HCT116 (cell line): ENCODE results near the gene LTB4R. TPM values are rescaled to one million over a fixed set of nuclear protein-coding genes. Genes with fewer than 3 reads are reported as not detected.

Experiments used
- ATAC-seq: fragments of 200-7000 bp; cut with Tn5 transposase; 2 replicates; pipeline ENCODE4 v1.9.1; 2020; ENCODE audit warnings: mild to moderate bottlenecking, moderate library complexity
- BruUV-seq: library from RNA; stranded (reverse); fragments of 400-500 nt; replicated peaks from 2 replicates; lab custom pipeline; 2021; lab: Mats Ljungman, UMichigan
- CTCF ChIA-PET: fragments of 300-600 bp; sonication (Branson Sonifier 250); formaldehyde crosslinking; loops from one replicate; lab custom pipeline; 2021; ENCODE audit warnings: antibody characterized with exemption; lab: Charles Lee
- POLR2A ChIA-PET: fragments of 300-600, 350-600 bp; sonication (Branson Sonifier 250); formaldehyde crosslinking; loops from one replicate; lab custom pipeline; 2021; ENCODE audit warnings: antibody characterized with exemption; lab: Charles Lee
- RAD21 ChIA-PET, 2 experiments: fragments of 300-600 bp; sonication (Branson Sonifier 250); formaldehyde crosslinking; loops; one replicate each; lab custom pipeline; 2023; ENCODE audit warnings: low total read pairs in 2 of 2; ENCODE audit not compliant: uncharacterized antibody in 2 of 2, unreplicated experiment in 2 of 2, low non-redundant PET in 1 of 2; lab: Charles Lee
- DNase-seq: peaks from one replicate; pipeline ENCODE4 v3.0.0-alpha.2; 2010; ENCODE audit warnings: low read depth, low spot score
- H2AFZ ChIP-seq: fragments of 200-600 bp; shearing (Covaris generic), sonication (generic); 2 replicates; pipeline ENCODE4 v1.6.1; 2017; ENCODE audit warnings: low read depth, mixed run types, mixed read lengths, antibody characterized with exemption, low read length; ENCODE audit not compliant: poor library complexity, severe bottlenecking
- H3K27ac ChIP-seq: 2 replicates; pipeline ENCODE4 v1.5.1; 2012; ENCODE audit warnings: low read depth, low read length
- H3K27me3 ChIP-seq: fragments of 200-600 bp; sonication (generic); 2 replicates; pipeline ENCODE4 v1.6.1; 2016; ENCODE audit warnings: mixed run types, low read length, mixed read lengths; ENCODE audit not compliant: insufficient read depth
- H3K36me3 ChIP-seq, 2 experiments: fragments of 200-500 bp in 1 of 2; fragments of 200-600 bp in 1 of 2; sonication (Bioruptor generic) in 1 of 2; sonication (generic) in 1 of 2; 2 replicates each; pipeline versions ENCODE4 v1.5.1 to v1.6.1; 2014 to 2016; ENCODE audit warnings: low read length in 2 of 2, inconsistent platforms in 1 of 2, mixed read lengths in 1 of 2, mixed run types in 1 of 2; ENCODE audit not compliant: insufficient read depth in 2 of 2, control insufficient read depth in 1 of 2
- H3K4me1 ChIP-seq, 2 experiments: fragments of 200-600 bp in 1 of 2; sonication (generic) in 1 of 2; 2 replicates each; pipeline versions ENCODE4 v1.5.1 to v1.6.1; 2012 to 2017; ENCODE audit warnings: low read length in 2 of 2, inconsistent platforms in 1 of 2, mild to moderate bottlenecking in 1 of 2, mixed read lengths in 1 of 2, mixed run types in 1 of 2, moderate library complexity in 1 of 2; ENCODE audit not compliant: insufficient read depth in 2 of 2, control insufficient read depth in 1 of 2
- H3K4me2 ChIP-seq: fragments of 200-600 bp; sonication (generic); 2 replicates; pipeline ENCODE4 v1.6.1; 2017; ENCODE audit warnings: mixed run types, low read length, mixed read lengths
- H3K4me3 ChIP-seq, 2 experiments: fragments of 200-600 bp in 1 of 2; sonication (generic) in 1 of 2; replicated peaks in 1 of 2; 2 replicates each; pipeline ENCODE4 v1.5.1; 2011 to 2016; ENCODE audit warnings: low read length in 2 of 2, control low read depth in 1 of 2, low read depth in 1 of 2, mild to moderate bottlenecking in 1 of 2, mixed read lengths in 1 of 2, mixed run types in 1 of 2
- H3K79me2 ChIP-seq: fragments of 200-600 bp; sonication (generic); 2 replicates; pipeline ENCODE4 v1.6.1; 2017; ENCODE audit warnings: mild to moderate bottlenecking, mixed run types, low read length, moderate library complexity, mixed read lengths; ENCODE audit not compliant: insufficient read depth
- H3K9ac ChIP-seq: fragments of 200-600 bp; sonication (generic); 2 replicates; pipeline ENCODE4 v1.6.1; 2016; ENCODE audit warnings: low read length, mixed read lengths
- H3K9me2 ChIP-seq: fragments of 200-600 bp; sonication (generic), shearing (Covaris generic); 2 replicates; pipeline ENCODE4 v1.6.1; 2017; ENCODE audit warnings: mixed run types, mild to moderate bottlenecking, moderate library complexity; ENCODE audit not compliant: insufficient read depth
- H3K9me3 ChIP-seq, 2 experiments: fragments of 200-500 bp in 1 of 2; fragments of 200-600 bp in 1 of 2; sonication (Bioruptor generic) in 1 of 2; sonication (generic) in 1 of 2; 2 replicates each; pipeline ENCODE4 v1.6.1; 2014 to 2017; ENCODE audit warnings: low read length in 2 of 2, mixed read lengths in 2 of 2, inconsistent platforms in 1 of 2, low read depth in 1 of 2, mild to moderate bottlenecking in 1 of 2, mixed run types in 1 of 2, moderate library complexity in 1 of 2; ENCODE audit not compliant: control insufficient read depth in 1 of 2, insufficient read depth in 1 of 2
- H4K20me1 ChIP-seq: fragments of 200-600 bp; sonication (generic), shearing (Covaris generic); 2 replicates; pipeline ENCODE4 v1.6.1; 2017; ENCODE audit warnings: mixed run types, mild to moderate bottlenecking, moderate library complexity; ENCODE audit not compliant: insufficient read depth
- CBX3 ChIP-seq: IDR thresholded peaks from 2 replicates; pipeline ENCODE4 v1.6.1; 2012; ENCODE audit warnings: low read depth
- CEBPB ChIP-seq: IDR thresholded peaks from 2 replicates; pipeline ENCODE4 v1.6.1; 2012; ENCODE audit warnings: low read depth
- EGR1 ChIP-seq: IDR thresholded peaks from 2 replicates; pipeline ENCODE4 v1.6.1; 2012; ENCODE audit warnings: low read depth
- ELF1 ChIP-seq: IDR thresholded peaks from 2 replicates; pipeline ENCODE4 v1.6.1; 2012; ENCODE audit warnings: low read depth, borderline replicate concordance
- EZH2 ChIP-seq: fragments of 200-600 bp; sonication (generic); IDR thresholded peaks from 2 replicates; pipeline ENCODE4 v1.6.1; 2017; ENCODE audit warnings: antibody characterized with exemption, mixed run types
- EZH2phosphoT487 ChIP-seq: fragments of 200-600 bp; IDR thresholded peaks from 2 replicates; pipeline ENCODE4 v1.6.1; 2018; ENCODE audit warnings: antibody characterized with exemption, borderline replicate concordance
- FOSL1 ChIP-seq: IDR thresholded peaks from 2 replicates; pipeline ENCODE4 v1.6.1; 2012; ENCODE audit warnings: low read depth
- JUND ChIP-seq: IDR thresholded peaks from 2 replicates; pipeline ENCODE4 v1.6.1; 2012
- POLR2A ChIP-seq: IDR thresholded peaks from 2 replicates; pipeline ENCODE4 v1.7.0; 2011; ENCODE audit warnings: borderline replicate concordance; ENCODE audit not compliant: insufficient read depth, insufficient read length; ENCODE audit errors: extremely low read depth
- POLR2AphosphoS5 ChIP-seq: IDR thresholded peaks from 2 replicates; pipeline ENCODE4 v1.6.1; 2011; ENCODE audit warnings: mild to moderate bottlenecking, low read depth, low read length, moderate library complexity
- RAD21 ChIP-seq: IDR thresholded peaks from 2 replicates; pipeline ENCODE4 v1.6.1; 2012; ENCODE audit warnings: low read depth, mild to moderate bottlenecking
- SIN3A ChIP-seq: IDR thresholded peaks from 2 replicates; pipeline ENCODE4 v1.6.1; 2012; ENCODE audit warnings: low read depth
- SP1 ChIP-seq: IDR thresholded peaks from 2 replicates; pipeline ENCODE4 v1.6.1; 2012; ENCODE audit warnings: low read depth
- SRF ChIP-seq: IDR thresholded peaks from 2 replicates; pipeline ENCODE4 v1.6.1; 2012; ENCODE audit warnings: low read depth
- TCF7L2 ChIP-seq: IDR thresholded peaks from 2 replicates; pipeline ENCODE4 v1.7.0; 2011; ENCODE audit warnings: borderline replicate concordance, inconsistent platforms; ENCODE audit not compliant: insufficient read depth, insufficient read length; ENCODE audit errors: extremely low read depth
- YY1 ChIP-seq: IDR thresholded peaks from 2 replicates; pipeline ENCODE4 v1.6.1; 2011; ENCODE audit warnings: low read length, low read depth, moderate library complexity, mild to moderate bottlenecking; ENCODE audit not compliant: insufficient replicate concordance; ENCODE audit errors: extremely low read depth
- ZFX ChIP-seq: fragments of 450-650 bp; IDR thresholded peaks from 2 replicates; pipeline ENCODE4 v1.6.1; 2017
- ZNF274 ChIP-seq: fragments of 200-500 bp; sonication (Bioruptor generic); IDR thresholded peaks from 2 replicates; pipeline ENCODE4 v1.6.1; 2014; ENCODE audit warnings: mild to moderate bottlenecking, low read depth, low read length, inconsistent platforms
- intact Hi-C: fragments of 100-400 bp; cut with micrococcal nuclease; formaldehyde crosslinking; loops from 2 replicates; pipeline ENCODE4 v1.10.0; 2022
- total RNA-seq: library from RNA; stranded (reverse); gene quantifications from one replicate; pipeline ENCODE4 v1.2.1, GENCODE V29; 2021; ENCODE audit not compliant: unreplicated experiment
- TF ChIP-seq, protein P1 (sequence below): IDR thresholded peaks from 2 replicates; pipeline ENCODE4 v1.6.1; 2012
- TF ChIP-seq, protein P2 (sequence below): IDR thresholded peaks from 2 replicates; pipeline ENCODE4 v1.6.1; 2012; ENCODE audit warnings: low read depth
- TF ChIP-seq, protein P3 (sequence below): IDR thresholded peaks from 2 replicates; pipeline ENCODE4 v1.6.1; 2012
- TF ChIP-seq, protein P4 (sequence below): IDR thresholded peaks from 2 replicates; pipeline ENCODE4 v1.6.1; 2011; ENCODE audit warnings: mild to moderate bottlenecking, low read length, moderate library complexity; ENCODE audit not compliant: insufficient replicate concordance; ENCODE audit errors: extremely low read depth

LTB4R gene
- total RNA-seq, 1 experiment from 2014 or later, result 14.8 TPM

DNA sequence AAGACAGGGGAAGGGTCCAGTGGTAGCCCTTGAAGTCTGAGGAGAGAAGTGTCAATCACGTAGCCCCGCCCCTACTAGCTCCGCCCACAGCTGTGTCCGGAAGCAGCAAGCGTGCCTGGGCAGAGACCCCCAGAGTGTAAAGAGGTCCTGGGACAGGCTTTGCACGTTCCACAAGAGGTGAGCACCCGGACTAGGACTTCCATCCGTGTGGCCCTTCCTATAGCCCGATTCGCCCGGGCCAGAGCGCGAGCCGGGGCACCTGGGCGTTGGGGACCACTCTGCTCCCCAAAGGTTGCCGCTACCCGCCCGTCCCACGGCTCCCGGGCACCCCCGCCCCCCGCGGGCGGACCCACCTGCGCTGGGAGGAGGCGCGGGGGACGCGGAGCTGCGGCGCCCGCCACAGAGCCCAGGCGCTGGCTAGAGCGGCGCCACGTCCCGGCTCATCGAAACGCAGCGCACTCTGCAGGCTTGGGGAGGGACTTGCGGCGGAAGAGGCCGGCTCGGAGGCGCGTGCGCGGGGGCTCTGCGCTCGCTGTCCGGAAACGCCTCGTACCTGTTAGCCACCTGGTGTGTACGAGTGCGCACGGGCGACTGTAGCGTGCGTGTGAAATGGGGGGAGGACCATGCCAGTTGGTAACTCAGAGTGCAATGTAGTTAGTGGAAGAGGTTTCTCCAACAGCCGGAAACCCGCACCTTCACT is 40.0 kb upstream of the LTB4R start, which contains the start of gene RABGGTA:
Gene RABGGTA (minus strand): TSS at position 464 of the 700 bp plus-strand sequence. CDS start 482 bp downstream, outside the sequence.
- ATAC-seq (peak; percentile 97), DNase-seq (peak; percentile 85)
- ChIA-PET POLR2A (interaction anchor here (0.6 to 2.7 kb wide), 12 partner anchors 9 to 165 kb away, joined by 3 to 20 read pairs (median 5); partner anchors contain the start of genes DHRS1, NOP9, PSME2 and TGM1), CTCF (interaction anchor here (0.7 to 2.0 kb wide), 9 partner anchors 9 to 160 kb away, joined by 3 to 17 read pairs (median 5); partner anchors contain the start of genes CIDEB, MDP1 and TINF2), RAD21 (interaction anchor here in 1 of 2 experiments (0.7 kb wide), 1 partner anchor 26 kb away, joined by 3 read pairs; no protein-coding TSS in a partner anchor)
- Histone ChIP-seq H2AFZ (no peak within 1 kb of the TSS), H3K9me2 (no peaks in the 10 kb centered on the region), H3K4me3 (peak within 1 kb of the TSS; percentile 79 to 92), H3K4me2 (peak within 1 kb of the TSS; percentile 98), H4K20me1 (no peaks in the 10 kb centered on the region), H3K36me3 (no peaks in the 10 kb centered on the region; a peak in 1 of 4 replicates), H3K79me2 (peaks cover 4% of the 10 kb centered on the region; the same call in 1 of the 2 replicates), H3K27ac (peak within 1 kb of the TSS; percentile 86), H3K9ac (peak within 1 kb of the TSS; percentile 94), H3K27me3 (no peaks in the 10 kb centered on the region), H3K4me1 (peaks cover 9 to 22% of the 10 kb centered on the region in 2 experiments; a peak in 3 of 4 replicates), H3K9me3 (no peaks in the 10 kb centered on the region)
- intact Hi-C loops, result loop anchor here (1.0 kb wide), 1 partner anchor 29 kb away; the partner anchor contains the start of gene TINF2
- BruUV-seq, result no TSS peak
- TF ChIP-seq CEBPB, result no peak
- peak; percentile 12 for TF ChIP-seq YY1
- TF ChIP-seq SP1, result peak; percentile 50; the same call in 1 of the 2 replicates
- peak; percentile 31 for TF ChIP-seq TCF7L2
- TF ChIP-seq ZFX, result no peak
- TF ChIP-seq CBX3, result peak; percentile 94
- no peak for TF ChIP-seq RAD21
- TF ChIP-seq EZH2, result no peak
- TF ChIP-seq, protein P1, sequence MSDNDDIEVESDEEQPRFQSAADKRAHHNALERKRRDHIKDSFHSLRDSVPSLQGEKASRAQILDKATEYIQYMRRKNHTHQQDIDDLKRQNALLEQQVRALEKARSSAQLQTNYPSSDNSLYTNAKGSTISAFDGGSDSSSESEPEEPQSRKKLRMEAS, result peak; percentile 98
- peak; percentile 50; the same call in 1 of the 2 replicates for TF ChIP-seq ELF1
- no peak for TF ChIP-seq EGR1
- TF ChIP-seq, protein P2, sequence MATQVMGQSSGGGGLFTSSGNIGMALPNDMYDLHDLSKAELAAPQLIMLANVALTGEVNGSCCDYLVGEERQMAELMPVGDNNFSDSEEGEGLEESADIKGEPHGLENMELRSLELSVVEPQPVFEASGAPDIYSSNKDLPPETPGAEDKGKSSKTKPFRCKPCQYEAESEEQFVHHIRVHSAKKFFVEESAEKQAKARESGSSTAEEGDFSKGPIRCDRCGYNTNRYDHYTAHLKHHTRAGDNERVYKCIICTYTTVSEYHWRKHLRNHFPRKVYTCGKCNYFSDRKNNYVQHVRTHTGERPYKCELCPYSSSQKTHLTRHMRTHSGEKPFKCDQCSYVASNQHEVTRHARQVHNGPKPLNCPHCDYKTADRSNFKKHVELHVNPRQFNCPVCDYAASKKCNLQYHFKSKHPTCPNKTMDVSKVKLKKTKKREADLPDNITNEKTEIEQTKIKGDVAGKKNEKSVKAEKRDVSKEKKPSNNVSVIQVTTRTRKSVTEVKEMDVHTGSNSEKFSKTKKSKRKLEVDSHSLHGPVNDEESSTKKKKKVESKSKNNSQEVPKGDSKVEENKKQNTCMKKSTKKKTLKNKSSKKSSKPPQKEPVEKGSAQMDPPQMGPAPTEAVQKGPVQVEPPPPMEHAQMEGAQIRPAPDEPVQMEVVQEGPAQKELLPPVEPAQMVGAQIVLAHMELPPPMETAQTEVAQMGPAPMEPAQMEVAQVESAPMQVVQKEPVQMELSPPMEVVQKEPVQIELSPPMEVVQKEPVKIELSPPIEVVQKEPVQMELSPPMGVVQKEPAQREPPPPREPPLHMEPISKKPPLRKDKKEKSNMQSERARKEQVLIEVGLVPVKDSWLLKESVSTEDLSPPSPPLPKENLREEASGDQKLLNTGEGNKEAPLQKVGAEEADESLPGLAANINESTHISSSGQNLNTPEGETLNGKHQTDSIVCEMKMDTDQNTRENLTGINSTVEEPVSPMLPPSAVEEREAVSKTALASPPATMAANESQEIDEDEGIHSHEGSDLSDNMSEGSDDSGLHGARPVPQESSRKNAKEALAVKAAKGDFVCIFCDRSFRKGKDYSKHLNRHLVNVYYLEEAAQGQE, result no peak
- TF ChIP-seq EZH2phosphoT487, result no peak
- TF ChIP-seq, protein P3, sequence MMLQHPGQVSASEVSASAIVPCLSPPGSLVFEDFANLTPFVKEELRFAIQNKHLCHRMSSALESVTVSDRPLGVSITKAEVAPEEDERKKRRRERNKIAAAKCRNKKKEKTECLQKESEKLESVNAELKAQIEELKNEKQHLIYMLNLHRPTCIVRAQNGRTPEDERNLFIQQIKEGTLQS, result no peak
- TF ChIP-seq SRF, result no peak
- TF ChIP-seq SIN3A, result peak; percentile 69; the same call in 1 of the 2 replicates
- peak; percentile 76 for TF ChIP-seq POLR2A
- TF ChIP-seq ZNF274, result no peak
- no peak for TF ChIP-seq JUND
- TF ChIP-seq FOSL1, result no peak
- TF ChIP-seq, protein P4, sequence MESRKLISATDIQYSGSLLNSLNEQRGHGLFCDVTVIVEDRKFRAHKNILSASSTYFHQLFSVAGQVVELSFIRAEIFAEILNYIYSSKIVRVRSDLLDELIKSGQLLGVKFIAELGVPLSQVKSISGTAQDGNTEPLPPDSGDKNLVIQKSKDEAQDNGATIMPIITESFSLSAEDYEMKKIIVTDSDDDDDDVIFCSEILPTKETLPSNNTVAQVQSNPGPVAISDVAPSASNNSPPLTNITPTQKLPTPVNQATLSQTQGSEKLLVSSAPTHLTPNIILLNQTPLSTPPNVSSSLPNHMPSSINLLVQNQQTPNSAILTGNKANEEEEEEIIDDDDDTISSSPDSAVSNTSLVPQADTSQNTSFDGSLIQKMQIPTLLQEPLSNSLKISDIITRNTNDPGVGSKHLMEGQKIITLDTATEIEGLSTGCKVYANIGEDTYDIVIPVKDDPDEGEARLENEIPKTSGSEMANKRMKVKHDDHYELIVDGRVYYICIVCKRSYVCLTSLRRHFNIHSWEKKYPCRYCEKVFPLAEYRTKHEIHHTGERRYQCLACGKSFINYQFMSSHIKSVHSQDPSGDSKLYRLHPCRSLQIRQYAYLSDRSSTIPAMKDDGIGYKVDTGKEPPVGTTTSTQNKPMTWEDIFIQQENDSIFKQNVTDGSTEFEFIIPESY, result peak; percentile 34
- TF ChIP-seq POLR2AphosphoS5, result peak; percentile 84
